PC-9 (cell line): Measurements from ENCODE around the gene NADK.

Source experiments
- EZH2 ChIP-seq: fragments of 200-600 bp; sonication (generic); IDR thresholded peaks from 2 replicates; pipeline ENCODE4 v1.8.0; 2017; ENCODE audit warnings: antibody characterized with exemption, low read depth
- TF ChIP-seq, protein P1 (sequence below): fragments of 200-600 bp; sonication (generic); conservative IDR thresholded peaks from 2 replicates; pipeline ENCODE4 v1.6.1; 2017; ENCODE audit warnings: mixed run types, antibody characterized with exemption, mild to moderate bottlenecking, moderate library complexity

DNA sequence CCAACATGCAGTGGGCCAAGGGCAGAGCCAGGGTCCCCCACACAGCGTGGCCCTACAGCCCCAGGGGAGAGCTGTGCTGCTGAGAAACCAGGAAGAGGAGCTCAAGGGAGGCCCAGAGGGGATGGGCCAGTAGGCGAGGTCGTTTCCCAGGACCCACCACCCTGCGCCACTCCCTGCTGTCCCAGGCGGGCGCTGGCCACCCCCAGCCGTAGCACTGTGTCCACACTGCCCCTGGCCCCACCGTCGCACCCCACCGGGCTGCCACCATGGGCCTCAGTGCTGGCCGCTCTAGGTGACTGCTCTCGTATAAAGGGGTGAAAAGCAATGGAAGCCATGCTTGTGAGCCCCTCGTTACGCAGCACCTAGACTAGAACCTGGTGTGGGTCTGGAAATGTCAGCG lies 22.4 kb downstream of the NADK start:
- TF ChIP-seq, protein P1, sequence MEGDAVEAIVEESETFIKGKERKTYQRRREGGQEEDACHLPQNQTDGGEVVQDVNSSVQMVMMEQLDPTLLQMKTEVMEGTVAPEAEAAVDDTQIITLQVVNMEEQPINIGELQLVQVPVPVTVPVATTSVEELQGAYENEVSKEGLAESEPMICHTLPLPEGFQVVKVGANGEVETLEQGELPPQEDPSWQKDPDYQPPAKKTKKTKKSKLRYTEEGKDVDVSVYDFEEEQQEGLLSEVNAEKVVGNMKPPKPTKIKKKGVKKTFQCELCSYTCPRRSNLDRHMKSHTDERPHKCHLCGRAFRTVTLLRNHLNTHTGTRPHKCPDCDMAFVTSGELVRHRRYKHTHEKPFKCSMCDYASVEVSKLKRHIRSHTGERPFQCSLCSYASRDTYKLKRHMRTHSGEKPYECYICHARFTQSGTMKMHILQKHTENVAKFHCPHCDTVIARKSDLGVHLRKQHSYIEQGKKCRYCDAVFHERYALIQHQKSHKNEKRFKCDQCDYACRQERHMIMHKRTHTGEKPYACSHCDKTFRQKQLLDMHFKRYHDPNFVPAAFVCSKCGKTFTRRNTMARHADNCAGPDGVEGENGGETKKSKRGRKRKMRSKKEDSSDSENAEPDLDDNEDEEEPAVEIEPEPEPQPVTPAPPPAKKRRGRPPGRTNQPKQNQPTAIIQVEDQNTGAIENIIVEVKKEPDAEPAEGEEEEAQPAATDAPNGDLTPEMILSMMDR: no peak
- no peak for TF ChIP-seq EZH2
